ENCODE data around the gene SPDEF.

GRCh38 chr6:34525431-34526175, 30.5 kb downstream of the SPDEF start:
- no peak for TF ChIP-seq CTCF (IDR thresholded peaks at IDR 0.05)
- TF ChIP-seq POLR2AphosphoS5 (IDR thresholded peaks at IDR 0.05) = no peak
